GM10266 (cell line): ENCODE results near the gene AHNAK.

Experiments
- DNase-seq: peaks from one replicate; pipeline ENCODE4 v3.0.0; 2012; ENCODE audit errors: extremely low spot score
- TF ChIP-seq, protein P1 (sequence below): IDR thresholded peaks from 2 replicates; pipeline ENCODE4 v1.5.1; 2012; ENCODE audit warnings: mild to moderate bottlenecking, low read depth; ENCODE audit not compliant: control insufficient read depth, insufficient read depth; ENCODE audit errors: missing control alignments

AHNAK gene

DNA sequence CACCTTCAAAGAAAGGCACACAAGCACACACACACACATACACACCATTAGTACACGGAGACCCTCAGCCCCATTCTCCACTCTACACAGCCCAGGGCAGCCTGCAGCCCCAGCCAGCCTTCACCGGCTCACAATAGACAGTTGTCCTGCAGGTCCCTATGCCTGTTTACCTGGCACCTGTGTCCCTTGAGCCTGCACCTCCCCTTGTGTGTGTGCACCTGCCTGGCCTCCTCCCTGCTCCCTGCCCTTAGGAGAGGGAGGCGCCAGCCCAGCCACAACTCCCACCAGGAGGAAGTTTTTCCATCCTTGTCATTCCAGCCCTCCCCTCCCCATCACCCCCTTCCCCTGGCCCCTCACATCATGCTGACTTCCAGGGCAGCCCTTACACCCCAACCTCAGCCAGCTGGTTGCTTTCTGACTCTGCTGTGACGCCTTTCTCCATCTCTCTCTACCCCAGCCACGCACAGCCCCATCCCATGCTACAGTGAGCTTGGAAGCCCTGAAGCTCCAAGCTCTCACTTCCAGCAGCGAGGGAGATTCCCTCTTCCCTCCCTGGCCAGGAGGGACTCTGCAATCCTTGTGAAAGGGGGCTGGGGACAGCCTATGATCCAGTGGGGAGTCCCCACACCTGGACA lies 4.4 kb downstream of the AHNAK start:
- DNase-seq, result no peak
- TF ChIP-seq, protein P1, sequence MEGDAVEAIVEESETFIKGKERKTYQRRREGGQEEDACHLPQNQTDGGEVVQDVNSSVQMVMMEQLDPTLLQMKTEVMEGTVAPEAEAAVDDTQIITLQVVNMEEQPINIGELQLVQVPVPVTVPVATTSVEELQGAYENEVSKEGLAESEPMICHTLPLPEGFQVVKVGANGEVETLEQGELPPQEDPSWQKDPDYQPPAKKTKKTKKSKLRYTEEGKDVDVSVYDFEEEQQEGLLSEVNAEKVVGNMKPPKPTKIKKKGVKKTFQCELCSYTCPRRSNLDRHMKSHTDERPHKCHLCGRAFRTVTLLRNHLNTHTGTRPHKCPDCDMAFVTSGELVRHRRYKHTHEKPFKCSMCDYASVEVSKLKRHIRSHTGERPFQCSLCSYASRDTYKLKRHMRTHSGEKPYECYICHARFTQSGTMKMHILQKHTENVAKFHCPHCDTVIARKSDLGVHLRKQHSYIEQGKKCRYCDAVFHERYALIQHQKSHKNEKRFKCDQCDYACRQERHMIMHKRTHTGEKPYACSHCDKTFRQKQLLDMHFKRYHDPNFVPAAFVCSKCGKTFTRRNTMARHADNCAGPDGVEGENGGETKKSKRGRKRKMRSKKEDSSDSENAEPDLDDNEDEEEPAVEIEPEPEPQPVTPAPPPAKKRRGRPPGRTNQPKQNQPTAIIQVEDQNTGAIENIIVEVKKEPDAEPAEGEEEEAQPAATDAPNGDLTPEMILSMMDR, result no peak

DNA sequence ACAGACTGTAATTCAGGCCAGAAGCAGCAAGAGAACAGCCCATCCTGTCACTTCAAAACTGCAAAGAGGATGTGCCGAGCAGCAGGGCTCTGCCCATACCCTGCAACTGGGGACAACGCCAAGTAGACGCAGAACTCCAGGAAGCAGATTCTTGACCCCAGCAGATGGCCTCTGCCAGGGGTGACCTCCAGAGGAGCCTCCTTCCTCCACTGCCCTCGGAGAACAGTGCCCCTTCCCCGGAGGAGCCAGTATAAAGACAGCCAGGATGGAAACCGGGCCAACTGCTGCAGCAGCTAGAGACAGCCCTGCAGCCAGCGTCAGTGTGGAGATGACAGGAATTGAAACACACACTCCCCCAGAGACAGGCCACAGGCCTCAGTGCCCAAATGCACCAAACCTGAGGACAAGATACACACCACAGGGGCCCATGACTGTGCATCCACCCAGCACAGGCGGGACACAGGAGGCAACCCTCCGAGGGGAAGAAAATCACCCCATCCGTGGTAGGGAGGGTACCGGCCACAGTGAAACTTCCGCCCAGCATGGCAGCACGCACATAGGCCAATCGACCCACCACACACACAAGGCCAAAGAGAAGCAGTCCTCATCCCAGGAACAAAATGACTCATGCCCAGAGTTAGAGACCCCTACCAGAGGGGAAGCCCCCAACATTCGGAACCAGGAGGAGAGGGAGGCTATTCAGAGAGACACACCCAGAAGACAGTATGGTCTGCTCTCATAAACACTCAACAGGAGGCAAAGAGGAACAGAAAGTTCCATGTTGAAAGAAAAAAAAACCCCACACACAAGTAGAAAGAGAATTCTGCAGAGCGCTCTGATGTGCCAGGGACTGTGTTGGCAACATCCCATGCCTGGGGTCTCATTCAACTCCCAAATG lies 5.6 kb downstream of the AHNAK start:
- peak; percentile 71 for DNase-seq
- TF ChIP-seq, protein P1, result no peak

DNA sequence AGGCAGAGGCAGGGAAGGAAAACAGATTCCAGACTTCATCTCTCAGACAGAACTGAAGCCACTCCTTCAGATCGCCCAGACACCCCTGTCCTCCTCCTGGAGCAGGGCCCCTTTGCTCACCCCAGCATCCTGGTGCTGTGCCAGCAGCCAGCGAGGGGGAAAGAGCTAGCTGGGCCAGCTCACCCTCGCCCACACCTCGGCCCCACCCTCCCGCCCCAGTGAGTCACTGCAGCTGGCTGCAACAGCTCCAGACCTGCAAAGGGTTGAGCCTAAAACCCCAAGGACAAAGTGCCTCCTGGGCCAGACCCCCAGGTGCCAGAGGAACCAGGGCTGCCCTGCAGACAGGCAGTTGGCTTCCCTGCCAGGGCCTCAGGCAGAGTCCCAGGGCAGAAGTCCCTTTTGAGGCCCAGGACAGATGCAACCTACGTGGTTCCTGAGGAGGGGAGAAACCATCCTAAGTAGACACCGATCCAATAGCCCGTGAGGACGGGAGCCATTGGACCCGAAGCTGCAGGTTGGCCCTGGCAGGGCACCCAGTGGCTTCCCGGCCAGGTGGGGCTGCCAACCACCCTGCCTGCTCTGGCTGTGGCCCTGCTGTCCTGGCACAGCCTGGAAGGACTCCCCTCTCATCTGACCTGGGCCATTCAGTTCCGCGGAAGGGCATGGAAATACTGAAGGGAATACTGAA lies 7.2 kb downstream of the AHNAK start:
- DNase-seq, result no peak
- TF ChIP-seq, protein P1, result no peak

DNA sequence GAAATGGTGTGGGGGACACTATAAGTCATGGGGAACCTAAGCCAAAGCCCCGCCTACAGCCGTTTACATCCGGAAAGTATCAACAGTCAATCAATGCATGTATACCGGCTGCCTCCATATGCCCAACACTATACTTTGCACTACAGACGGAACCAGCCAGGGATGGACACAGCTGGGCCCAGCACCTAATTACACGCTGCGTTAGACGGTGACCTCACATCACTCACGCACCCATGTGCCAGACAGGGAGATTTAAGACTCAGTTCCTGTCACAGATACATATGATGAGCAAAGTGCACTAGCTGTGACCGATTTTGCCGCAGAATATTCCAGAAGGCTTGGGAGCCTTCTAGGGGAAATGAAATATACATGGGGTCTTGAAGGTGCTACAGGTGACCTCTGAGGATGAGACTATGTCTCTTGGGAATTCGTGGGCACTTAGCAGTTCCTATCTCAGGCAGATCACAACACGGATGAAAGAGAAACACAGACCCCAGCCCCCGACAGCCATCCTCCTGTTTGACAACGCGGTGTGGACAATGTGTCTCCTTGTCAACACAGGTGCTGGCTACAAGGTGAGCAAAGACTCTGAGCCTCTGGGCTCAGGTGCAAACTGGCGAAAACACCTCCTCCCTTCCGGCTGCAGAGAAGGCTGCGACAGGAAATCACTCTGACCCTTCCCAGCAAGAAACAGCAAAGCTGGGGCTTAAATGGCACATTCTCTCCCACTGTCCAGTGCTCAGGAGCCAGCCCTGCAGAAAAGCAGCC lies 8.0 kb downstream of the AHNAK start:
- no peak for DNase-seq

DNA sequence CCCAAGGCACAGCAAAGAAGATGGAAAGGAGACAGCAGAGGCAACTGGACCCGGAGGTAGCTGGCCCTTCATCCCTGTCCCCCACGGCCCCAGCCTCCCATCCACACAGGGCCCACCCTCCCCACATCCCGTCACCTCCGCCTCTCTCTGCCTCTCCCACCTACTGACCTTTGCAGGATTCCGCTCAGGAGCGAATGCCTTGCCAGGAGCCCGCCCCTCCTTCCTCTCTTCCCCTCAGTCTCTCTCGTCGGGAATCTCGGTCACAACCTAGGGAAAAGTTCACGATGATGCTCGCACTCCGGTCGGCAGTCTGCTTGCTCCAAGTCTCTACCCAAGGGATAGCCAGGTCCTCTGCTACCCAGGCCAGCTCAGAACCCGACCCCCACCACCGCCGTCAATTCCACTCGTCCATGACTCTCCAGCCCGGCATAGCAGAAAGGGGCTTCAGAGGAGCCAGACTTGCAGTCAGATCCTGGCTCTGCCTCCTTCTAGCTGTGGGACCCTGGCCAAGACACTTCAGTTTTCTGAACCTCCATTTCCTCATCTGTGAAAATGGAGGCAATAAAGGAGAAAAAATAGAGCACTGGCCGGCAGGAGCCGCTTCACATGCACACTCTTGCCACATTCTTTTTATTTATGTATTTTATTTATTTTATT lies 10.2 kb downstream of the AHNAK start:
- TF ChIP-seq, protein P1, result no peak
- DNase-seq, result no peak

More for the DNA sequence above, 8.0 kb downstream of the AHNAK start:
- TF ChIP-seq, protein P1, result no peak

DNA sequence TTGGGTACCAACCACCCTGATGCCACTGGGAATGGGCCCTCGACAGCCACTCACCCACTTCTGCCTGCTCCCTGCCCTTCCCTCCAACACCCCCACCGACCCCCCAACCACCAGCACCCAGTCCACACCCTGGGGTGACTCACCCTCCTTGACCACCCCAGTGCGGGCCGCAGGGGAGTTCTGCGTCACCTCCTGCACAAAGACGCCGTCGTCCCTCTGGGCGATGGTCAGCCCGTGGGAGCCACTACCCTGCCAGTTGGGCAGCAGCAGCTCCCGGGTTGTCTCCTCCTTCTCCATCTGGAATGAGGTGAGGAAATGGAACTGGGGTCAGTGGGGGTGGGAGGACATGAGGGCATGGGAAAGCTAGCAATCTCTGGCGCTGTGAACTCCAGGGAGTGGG lies 10.8 kb downstream of the AHNAK start:
- TF ChIP-seq, protein P1, result no peak
- no peak for DNase-seq
